Caco-2 (cell line): Measurements from ENCODE around the gene EXOC6B. TPM values are rescaled to one million over a fixed set of nuclear protein-coding genes. Genes with fewer than 3 reads are reported as not detected.

Source experiments
- BruUV-seq: library from RNA; stranded (reverse); fragments of 400-500 nt; replicated peaks from 2 replicates; lab custom pipeline; 2021; lab: Mats Ljungman, UMichigan
- CTCF ChIA-PET: fragments of 300-600 bp; sonication (Branson Sonifier 250); formaldehyde crosslinking; loops from one replicate; lab custom pipeline; 2022; ENCODE audit warnings: antibody characterized with exemption; lab: Charles Lee
- POLR2A ChIA-PET: fragments of 300-600 bp; sonication (Branson Sonifier 250); formaldehyde crosslinking; loops from one replicate; lab custom pipeline; 2022; ENCODE audit warnings: antibody characterized with exemption; lab: Charles Lee
- DNase-seq, 2 experiments: peaks; one replicate each; pipeline versions ENCODE4 v3.0.0 to v3.0.0-alpha.2; 2020 to 2022
- H3K27me3 ChIP-seq: replicated peaks from 2 replicates; pipeline ENCODE4 v1.6.0; 2011; ENCODE audit warnings: low read length; ENCODE audit not compliant: control insufficient read depth, insufficient read depth
- H3K36me3 ChIP-seq: 2 replicates; pipeline ENCODE4 v1.5.1; 2011; ENCODE audit warnings: low read length; ENCODE audit not compliant: control insufficient read depth, insufficient read depth
- H3K4me1 ChIP-seq: fragments of 250-450 bp; sonication (Bioruptor Pico); 2 replicates; pipeline ENCODE4 v1.5.1; 2020; ENCODE audit warnings: mild to moderate bottlenecking
- H3K4me3 ChIP-seq: 2 replicates; pipeline ENCODE4 v1.5.1; 2011; ENCODE audit warnings: low read depth, mild to moderate bottlenecking, control low read depth, low read length
- H3K9me3 ChIP-seq: fragments of 250-450 bp; sonication (Bioruptor Pico); 2 replicates; pipeline ENCODE4 v1.5.1; 2020; ENCODE audit warnings: mild to moderate bottlenecking, moderate library complexity
- H3K27ac Mint-ChIP-seq: one replicate; pipeline ENCODE4 v1.8.0; 2022; ENCODE audit warnings: mixed read lengths; ENCODE audit not compliant: unreplicated experiment
- H3K27me3 Mint-ChIP-seq: one replicate; pipeline ENCODE4 v1.8.0; 2022; ENCODE audit warnings: mixed read lengths; ENCODE audit not compliant: insufficient read depth, unreplicated experiment
- H3K36me3 Mint-ChIP-seq: one replicate; pipeline ENCODE4 v1.8.0; 2022; ENCODE audit warnings: mild to moderate bottlenecking, mixed read lengths; ENCODE audit not compliant: insufficient read depth, unreplicated experiment
- H3K4me1 Mint-ChIP-seq: one replicate; pipeline ENCODE4 v1.8.0; 2022; ENCODE audit warnings: low read depth, mixed read lengths; ENCODE audit not compliant: unreplicated experiment
- H3K4me3 Mint-ChIP-seq: one replicate; pipeline ENCODE4 v1.8.0; 2022; ENCODE audit warnings: mild to moderate bottlenecking, moderate library complexity, mixed read lengths; ENCODE audit not compliant: unreplicated experiment
- H3K9me3 Mint-ChIP-seq: one replicate; pipeline ENCODE4 v1.8.0; 2022; ENCODE audit warnings: mixed read lengths; ENCODE audit not compliant: unreplicated experiment
- CTCF ChIP-seq, 2 experiments: fragments of 200-600 bp in 1 of 2; IDR thresholded peaks; 1 replicate in 1 of 2; 2 replicates in 1 of 2; pipeline versions ENCODE4 v1.5.1 to v1.8.0; 2011 to 2022; ENCODE audit warnings: antibody characterized with exemption in 1 of 2, control low read depth in 1 of 2, inconsistent platforms in 1 of 2, low read depth in 1 of 2, low read length in 1 of 2, mild to moderate bottlenecking in 1 of 2, moderate library complexity in 1 of 2; ENCODE audit not compliant: insufficient read depth in 1 of 2, severe bottlenecking in 1 of 2, unreplicated experiment in 1 of 2
- intact Hi-C: fragments of 100-400 bp; cut with micrococcal nuclease; formaldehyde crosslinking; loops from one replicate; pipeline ENCODE4 v1.10.0; 2022; ENCODE audit not compliant: unreplicated experiment
- total RNA-seq: library from RNA; stranded (reverse); gene quantifications from 2 replicates; pipeline ENCODE4 v1.2.3, GENCODE V29; 2022

The EXOC6B gene
- total RNA-seq, 1 experiment from 2014 or later = 36.1 TPM

- no peak overlapping the region for H3K27ac Mint-ChIP-seq
- H3K4me1 Mint-ChIP-seq = peaks cover 11% of the 10 kb centered on the region
- no peaks in the 10 kb centered on the region for H3K27me3 Mint-ChIP-seq
- ChIA-PET POLR2A (no interaction called here), CTCF (no interaction called here)
- no peaks in the 10 kb centered on the region for H3K9me3 ChIP-seq
- no peaks in the 10 kb centered on the region for H3K36me3 ChIP-seq
- H3K4me3 ChIP-seq = no peak overlapping the region
- no peaks in the 10 kb centered on the region for H3K36me3 Mint-ChIP-seq
- H3K4me1 ChIP-seq = 0 out of 2 replicates have a peak, but pooled peaks cover 10% of the 10 kb centered on the region
- H3K9me3 Mint-ChIP-seq = no peaks in the 10 kb centered on the region
- H3K27me3 ChIP-seq = no peaks in the 10 kb centered on the region
- no peak overlapping the region for H3K4me3 Mint-ChIP-seq
- no peak for TF ChIP-seq CTCF (IDR thresholded peaks at IDR 0.05; ENCODE audit: insufficient read depth in 1 of 2, low read depth in 1 of 2, low read length in 1 of 2, severe bottlenecking in 1 of 2, unreplicated experiment in 1 of 2)
- no TSS peak for BruUV-seq
- intact Hi-C loops = no loop called here
- DNase-seq = no peak
Measured at GRCh38 chr2:72840066-72840465, 14.2 kb upstream of the EXOC6B start.

GRCh38 chr2:72837171-72837570 lies 11.3 kb upstream of the EXOC6B start:
- BruUV-seq = no TSS peak
- Histone ChIP-seq H3K4me3 (no peak overlapping the region), H3K36me3 (no peaks in the 10 kb centered on the region), H3K9me3 (no peaks in the 10 kb centered on the region), H3K4me1 (0 out of 2 replicates have a peak, but pooled peaks cover 10% of the 10 kb centered on the region), H3K27me3 (no peaks in the 10 kb centered on the region)
- POLR2A ChIA-PET = interaction anchor here (0.6 kb wide), 1 partner anchor 14 kb away, joined by 3 read pairs; no protein-coding TSS in a partner anchor
- no peak for TF ChIP-seq CTCF (IDR thresholded peaks at IDR 0.05; ENCODE audit: insufficient read depth in 1 of 2, low read depth in 1 of 2, low read length in 1 of 2, severe bottlenecking in 1 of 2, unreplicated experiment in 1 of 2)
- Mint-ChIP-seq H3K27me3 (no peaks in the 10 kb centered on the region), H3K4me3 (no peak overlapping the region), H3K27ac (no peak overlapping the region), H3K36me3 (no peaks in the 10 kb centered on the region), H3K4me1 (peaks cover 12% of the 10 kb centered on the region), H3K9me3 (no peaks in the 10 kb centered on the region)
- intact Hi-C loops = no loop called here
- DNase-seq = no peak
- CTCF ChIA-PET = no interaction called here

DNA sequence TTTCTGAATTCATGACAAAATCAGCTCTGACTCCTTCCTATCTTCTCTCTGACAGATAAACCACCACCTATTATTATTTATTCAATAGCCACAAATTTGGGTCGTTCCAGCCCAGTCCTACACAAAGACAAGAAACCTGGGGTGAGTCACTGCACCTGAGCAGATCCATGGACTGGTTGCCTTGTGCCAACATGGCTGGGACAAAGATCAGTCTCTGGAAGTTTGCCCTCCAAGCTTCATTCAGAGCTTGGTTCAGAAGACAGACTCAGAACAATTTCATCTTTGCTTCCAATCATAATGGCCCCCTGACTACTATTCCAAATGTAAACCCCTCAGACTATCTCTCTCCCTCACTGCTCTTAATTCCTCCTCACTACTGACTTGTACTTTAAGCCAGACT lies 9.6 kb upstream of the EXOC6B start:
- Mint-ChIP-seq H3K27me3 (no peaks in the 10 kb centered on the region), H3K36me3 (no peaks in the 10 kb centered on the region), H3K4me3 (no peak overlapping the region), H3K4me1 (peaks cover 4% of the 10 kb centered on the region), H3K27ac (no peak overlapping the region), H3K9me3 (no peaks in the 10 kb centered on the region)
- intact Hi-C loops = no loop called here
- no peak for DNase-seq
- ChIA-PET CTCF (no interaction called here), POLR2A (no interaction called here)
- Histone ChIP-seq H3K27me3 (no peaks in the 10 kb centered on the region), H3K4me3 (no peak overlapping the region), H3K9me3 (no peaks in the 10 kb centered on the region), H3K4me1 (peaks cover 3% of the 10 kb centered on the region; the same call in 1 of the 2 replicates), H3K36me3 (no peaks in the 10 kb centered on the region)
- TF ChIP-seq CTCF (IDR thresholded peaks at IDR 0.05; ENCODE audit: insufficient read depth in 1 of 2, low read depth in 1 of 2, low read length in 1 of 2, severe bottlenecking in 1 of 2, unreplicated experiment in 1 of 2) = no peak
- BruUV-seq = no TSS peak
